ENCODE results near the gene HSD17B1. TPM values are rescaled to one million over a fixed set of nuclear protein-coding genes. Genes with fewer than 3 reads are reported as not detected.
A peak's percentile ranks its signal among the peaks of the same experiment; 100 is the strongest.

Gene HSD17B1
- total and polyA plus RNA-seq, 2 of the 13 experiments (the other 11 are each of a cell fraction or from before 2014, with no cell fraction given) = 0.54 to 0.93 TPM

- TF ChIP-seq, protein P1, sequence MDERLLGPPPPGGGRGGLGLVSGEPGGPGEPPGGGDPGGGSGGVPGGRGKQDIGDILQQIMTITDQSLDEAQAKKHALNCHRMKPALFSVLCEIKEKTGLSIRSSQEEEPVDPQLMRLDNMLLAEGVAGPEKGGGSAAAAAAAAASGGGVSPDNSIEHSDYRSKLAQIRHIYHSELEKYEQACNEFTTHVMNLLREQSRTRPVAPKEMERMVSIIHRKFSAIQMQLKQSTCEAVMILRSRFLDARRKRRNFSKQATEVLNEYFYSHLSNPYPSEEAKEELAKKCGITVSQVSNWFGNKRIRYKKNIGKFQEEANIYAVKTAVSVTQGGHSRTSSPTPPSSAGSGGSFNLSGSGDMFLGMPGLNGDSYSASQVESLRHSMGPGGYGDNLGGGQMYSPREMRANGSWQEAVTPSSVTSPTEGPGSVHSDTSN (CRISPR knock-in tag; IDR thresholded peaks at IDR 0.05) = no peak
- TF ChIP-seq ZMYM3 (CRISPR knock-in tag; IDR thresholded peaks at IDR 0.05) (peak; percentile 73; the same call in 1 of the 2 replicates), SMYD3 (CRISPR knock-in tag; IDR thresholded peaks at IDR 0.05) (0 out of 2 replicates have a peak, but pooled peaks have one; percentile 19), ZSCAN5A (CRISPR knock-in tag; IDR thresholded peaks at IDR 0.05; ENCODE audit: borderline replicate concordance) (no peak), ZKSCAN1 (IDR thresholded peaks at IDR 0.05; ENCODE audit: low read length) (0 out of 2 replicates have a peak, but pooled peaks have one; percentile 38), MAFG (CRISPR knock-in tag; IDR thresholded peaks at IDR 0.05) (no peak), ZNF138 (CRISPR knock-in tag; IDR thresholded peaks at IDR 0.05; ENCODE audit: low read depth) (no peak), ZNF616 (CRISPR knock-in tag; IDR thresholded peaks at IDR 0.05; ENCODE audit: low read depth) (no peak; the same call in 1 of the 2 replicates), HNF4A (CRISPR knock-in tag; IDR thresholded peaks at IDR 0.05) (peak; percentile 77), CENPX (CRISPR knock-in tag; IDR thresholded peaks at IDR 0.05) (no peak), ZNF121 (CRISPR knock-in tag; IDR thresholded peaks at IDR 0.05) (peak; percentile 56; the same call in 1 of the 2 replicates), RNF2 (conservative IDR thresholded peaks at IDR 0.05; ENCODE audit: low read depth) (peak; percentile 99), ZNF652 (CRISPR knock-in tag; IDR thresholded peaks at IDR 0.05; ENCODE audit: borderline replicate concordance, low read depth) (peak; percentile 40; the same call in 1 of the 2 replicates), ZNF597 (CRISPR knock-in tag; IDR thresholded peaks at IDR 0.05) (no peak), RBFOX2 (IDR thresholded peaks at IDR 0.05; ENCODE audit: low read depth, low read length) (peak; percentile 46; the same call in 1 of the 2 replicates), NCOA5 (CRISPR knock-in tag; IDR thresholded peaks at IDR 0.05) (no peak), ZNF432 (CRISPR knock-in tag; IDR thresholded peaks at IDR 0.05; ENCODE audit: borderline replicate concordance) (no peak), ZFX (CRISPR knock-in tag; IDR thresholded peaks at IDR 0.05; ENCODE audit: low read depth) (peak; percentile 81), SAFB2 (CRISPR knock-in tag; IDR thresholded peaks at IDR 0.05; ENCODE audit: borderline replicate concordance, low read depth) (no peak; the same call in 1 of the 2 replicates), GFI1 (CRISPR knock-in tag; IDR thresholded peaks at IDR 0.05; ENCODE audit: borderline replicate concordance) (peak; percentile 36; the same call in 1 of the 2 replicates), FOXA3 (CRISPR knock-in tag; IDR thresholded peaks at IDR 0.05) (peak; percentile 85)
- TF ChIP-seq, protein P2, sequence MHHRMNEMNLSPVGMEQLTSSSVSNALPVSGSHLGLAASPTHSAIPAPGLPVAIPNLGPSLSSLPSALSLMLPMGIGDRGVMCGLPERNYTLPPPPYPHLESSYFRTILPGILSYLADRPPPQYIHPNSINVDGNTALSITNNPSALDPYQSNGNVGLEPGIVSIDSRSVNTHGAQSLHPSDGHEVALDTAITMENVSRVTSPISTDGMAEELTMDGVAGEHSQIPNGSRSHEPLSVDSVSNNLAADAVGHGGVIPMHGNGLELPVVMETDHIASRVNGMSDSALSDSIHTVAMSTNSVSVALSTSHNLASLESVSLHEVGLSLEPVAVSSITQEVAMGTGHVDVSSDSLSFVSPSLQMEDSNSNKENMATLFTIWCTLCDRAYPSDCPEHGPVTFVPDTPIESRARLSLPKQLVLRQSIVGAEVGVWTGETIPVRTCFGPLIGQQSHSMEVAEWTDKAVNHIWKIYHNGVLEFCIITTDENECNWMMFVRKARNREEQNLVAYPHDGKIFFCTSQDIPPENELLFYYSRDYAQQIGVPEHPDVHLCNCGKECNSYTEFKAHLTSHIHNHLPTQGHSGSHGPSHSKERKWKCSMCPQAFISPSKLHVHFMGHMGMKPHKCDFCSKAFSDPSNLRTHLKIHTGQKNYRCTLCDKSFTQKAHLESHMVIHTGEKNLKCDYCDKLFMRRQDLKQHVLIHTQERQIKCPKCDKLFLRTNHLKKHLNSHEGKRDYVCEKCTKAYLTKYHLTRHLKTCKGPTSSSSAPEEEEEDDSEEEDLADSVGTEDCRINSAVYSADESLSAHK (CRISPR knock-in tag; IDR thresholded peaks at IDR 0.05; ENCODE audit: borderline replicate concordance) = no peak
Measured at GRCh38 chr17:42541041-42541833, 11.5 kb upstream of the HSD17B1 start (continued).
